ENCODE measurements around the gene FHIP1B. TPM values are rescaled to one million over a fixed set of nuclear protein-coding genes. Genes with fewer than 3 reads are reported as not detected.

Gene FHIP1B
- total RNA-seq, 1 donor from 2014 or later, result 50.7 TPM

- Mint-ChIP-seq H3K4me3 (no peak overlapping the region), H3K27ac (no peak overlapping the region), H3K9me3 (no peaks in the 10 kb centered on the region), H3K27me3 (peaks cover 3% of the 10 kb centered on the region), H3K4me1 (ENCODE audit: unreplicated experiment) (no peaks in the 10 kb centered on the region), H3K36me3 (no peaks in the 10 kb centered on the region)
- no peak for TF ChIP-seq CTCF (conservative IDR thresholded peaks at IDR 0.05)
- DNase-seq (ENCODE audit: extremely low spot score, unreplicated experiment), result no peak
Observed at GRCh38 chr11:6269994-6270393, 35.6 kb upstream of the FHIP1B start.

GRCh38 chr11:6268820-6269219 is 34.4 kb upstream of the FHIP1B start:
- Mint-ChIP-seq H3K27ac (no peak overlapping the region), H3K36me3 (no peaks in the 10 kb centered on the region), H3K4me1 (ENCODE audit: unreplicated experiment) (no peaks in the 10 kb centered on the region), H3K4me3 (no peak overlapping the region), H3K9me3 (no peaks in the 10 kb centered on the region), H3K27me3 (peaks cover 3% of the 10 kb centered on the region)
- no peak for TF ChIP-seq CTCF (conservative IDR thresholded peaks at IDR 0.05)
- DNase-seq (ENCODE audit: extremely low spot score, unreplicated experiment), result no peak

- H3K27ac Mint-ChIP-seq, result no peak overlapping the region
- H3K27me3 Mint-ChIP-seq, result no peaks in the 10 kb centered on the region
- H3K4me3 Mint-ChIP-seq, result no peak overlapping the region
- TF ChIP-seq CTCF (conservative IDR thresholded peaks at IDR 0.05), result no peak
- no peaks in the 10 kb centered on the region for H3K9me3 Mint-ChIP-seq
- H3K36me3 Mint-ChIP-seq, result no peaks in the 10 kb centered on the region
- H3K4me1 Mint-ChIP-seq (ENCODE audit: unreplicated experiment), result no peaks in the 10 kb centered on the region
- DNase-seq (ENCODE audit: extremely low spot score, unreplicated experiment), result no peak
Observed at GRCh38 chr11:6263662-6264061, 29.2 kb upstream of the FHIP1B start.

GRCh38 chr11:6260207-6260726 is 25.8 kb upstream of the FHIP1B start:
- Mint-ChIP-seq H3K27ac (no peak overlapping the region), H3K4me1 (ENCODE audit: unreplicated experiment) (no peaks in the 10 kb centered on the region), H3K9me3 (no peaks in the 10 kb centered on the region), H3K36me3 (no peaks in the 10 kb centered on the region), H3K4me3 (no peak overlapping the region), H3K27me3 (no peaks in the 10 kb centered on the region)
- DNase-seq (ENCODE audit: extremely low spot score, unreplicated experiment), result no peak
- no peak for TF ChIP-seq CTCF (conservative IDR thresholded peaks at IDR 0.05)

GRCh38 chr11:6258571-6259081 is 24.2 kb upstream of the FHIP1B start:
- H3K9me3 Mint-ChIP-seq, result no peaks in the 10 kb centered on the region
- DNase-seq (ENCODE audit: extremely low spot score, unreplicated experiment), result no peak
- TF ChIP-seq CTCF (conservative IDR thresholded peaks at IDR 0.05), result no peak
- no peaks in the 10 kb centered on the region for H3K4me1 Mint-ChIP-seq (ENCODE audit: unreplicated experiment)
- H3K27me3 Mint-ChIP-seq, result no peaks in the 10 kb centered on the region
- H3K27ac Mint-ChIP-seq, result no peak overlapping the region
- H3K4me3 Mint-ChIP-seq, result peak overlapping the region; percentile 81
- no peaks in the 10 kb centered on the region for H3K36me3 Mint-ChIP-seq

- H3K27me3 Mint-ChIP-seq, result no peaks in the 10 kb centered on the region
- H3K9me3 Mint-ChIP-seq, result no peaks in the 10 kb centered on the region
- peak overlapping the region; percentile 81 for H3K4me3 Mint-ChIP-seq
- no peak for TF ChIP-seq CTCF (conservative IDR thresholded peaks at IDR 0.05)
- no peak overlapping the region for H3K27ac Mint-ChIP-seq
- no peaks in the 10 kb centered on the region for H3K4me1 Mint-ChIP-seq (ENCODE audit: unreplicated experiment)
- DNase-seq (ENCODE audit: extremely low spot score, unreplicated experiment), result no peak
- H3K36me3 Mint-ChIP-seq, result no peaks in the 10 kb centered on the region
Observed at GRCh38 chr11:6258141-6258540, 23.7 kb upstream of the FHIP1B start.

Data from type B pancreatic cell (in vitro differentiated cells).